Hepatocyte (in vitro differentiated cells): ENCODE results near the gene PPP1R27. TPM values are rescaled to one million over a fixed set of nuclear protein-coding genes. Genes with fewer than 3 reads are reported as not detected.

Experiments
- DNase-seq: peaks from one replicate; pipeline ENCODE4 v3.0.0-alpha.2; 2016; ENCODE audit warnings: low spot score
- H2AFZ ChIP-seq: fragments of 200-600 bp; sonication (generic); 2 replicates; pipeline ENCODE4 v1.6.0; 2016; ENCODE audit warnings: antibody characterized with exemption, mild to moderate bottlenecking
- H3K27ac ChIP-seq: fragments of 200-600 bp; sonication (generic); 2 replicates; pipeline ENCODE4 v1.5.1; 2016; ENCODE audit warnings: mild to moderate bottlenecking
- H3K27me3 ChIP-seq: fragments of 200-600 bp; sonication (generic); 2 replicates; pipeline ENCODE4 v1.6.1; 2016
- H3K36me3 ChIP-seq: fragments of 200-600 bp; sonication (generic); replicated peaks from 2 replicates; pipeline ENCODE4 v1.5.1; 2016; ENCODE audit warnings: low read depth; ENCODE audit not compliant: insufficient read depth
- H3K4me1 ChIP-seq: fragments of 200-600 bp; sonication (generic); 2 replicates; pipeline ENCODE4 v1.5.1; 2016; ENCODE audit warnings: mild to moderate bottlenecking, moderate library complexity; ENCODE audit not compliant: insufficient read depth
- H3K4me2 ChIP-seq: fragments of 200-600 bp; sonication (generic); 2 replicates; pipeline ENCODE4 v1.6.0; 2016
- H3K4me3 ChIP-seq: fragments of 200-600 bp; sonication (generic); 2 replicates; pipeline ENCODE4 v1.5.1; 2016; ENCODE audit warnings: mild to moderate bottlenecking
- H3K79me2 ChIP-seq: fragments of 200-600 bp; sonication (generic); 2 replicates; pipeline ENCODE4 v1.6.0; 2017; ENCODE audit warnings: mild to moderate bottlenecking
- H3K9me2 ChIP-seq: fragments of 200-600 bp; sonication (generic); replicated peaks from 2 replicates; pipeline ENCODE4 v1.6.0; 2017; ENCODE audit warnings: mild to moderate bottlenecking; ENCODE audit not compliant: insufficient read depth
- H3K9me3 ChIP-seq: fragments of 200-600 bp; sonication (generic); 2 replicates; pipeline ENCODE4 v1.5.1; 2016; ENCODE audit warnings: low read depth, mild to moderate bottlenecking
- H4K20me1 ChIP-seq: fragments of 200-600 bp; sonication (generic); 2 replicates; pipeline ENCODE4 v1.6.0; 2016; ENCODE audit warnings: mild to moderate bottlenecking; ENCODE audit not compliant: insufficient read depth, poor library complexity, severe bottlenecking
- EZH2 ChIP-seq: fragments of 200-600 bp; sonication (generic); IDR thresholded peaks from 2 replicates; pipeline ENCODE4 v1.6.1; 2016; ENCODE audit warnings: antibody characterized with exemption, mild to moderate bottlenecking, borderline replicate concordance
- EZH2phosphoT487 ChIP-seq: fragments of 200-600 bp; sonication (generic); IDR thresholded peaks from one replicate; pipeline ENCODE4 v1.6.1; 2018; ENCODE audit warnings: antibody characterized with exemption, mild to moderate bottlenecking, low read depth, moderate library complexity; ENCODE audit not compliant: unreplicated experiment, severe bottlenecking
- WGBS: methylation state at CpG from one replicate; pipeline ENCODE4 v1.1.6; 2016; ENCODE audit warnings: low lambda C conversion rate; ENCODE audit errors: missing lambda C conversion rate; 5-methylcytosine and 5-hydroxymethylcytosine counted together
- polyA plus RNA-seq: library from polyadenylated mRNA; unstranded; fragments of >200 nt; fragmentation: Nextera tagmentation; extraction: Ambion mirVana; gene quantifications from 2 replicates; pipeline ENCODE4 v1.2.1, GENCODE V29; 2016
- total RNA-seq: library from RNA; depleted of rRNA; stranded (reverse); fragments of >200 nt; gene quantifications from 2 replicates; pipeline ENCODE4 v1.2.3, GENCODE V29; 2014
- TF ChIP-seq, protein P1 (sequence below): fragments of 200-600 bp; sonication (generic); IDR thresholded peaks from 2 replicates; pipeline ENCODE4 v1.5.1; 2016; ENCODE audit warnings: antibody characterized with exemption, mild to moderate bottlenecking; ENCODE audit not compliant: poor library complexity

The PPP1R27 gene
- total and polyA plus RNA-seq, 2 experiments from 2014 or later, result 0.56 TPM; not detected in 1

GRCh38 chr17:81811705-81812570 lies 22.9 kb downstream of the PPP1R27 start:
- TF ChIP-seq EZH2phosphoT487 (no peak), EZH2 (no peak)
- TF ChIP-seq, protein P1, sequence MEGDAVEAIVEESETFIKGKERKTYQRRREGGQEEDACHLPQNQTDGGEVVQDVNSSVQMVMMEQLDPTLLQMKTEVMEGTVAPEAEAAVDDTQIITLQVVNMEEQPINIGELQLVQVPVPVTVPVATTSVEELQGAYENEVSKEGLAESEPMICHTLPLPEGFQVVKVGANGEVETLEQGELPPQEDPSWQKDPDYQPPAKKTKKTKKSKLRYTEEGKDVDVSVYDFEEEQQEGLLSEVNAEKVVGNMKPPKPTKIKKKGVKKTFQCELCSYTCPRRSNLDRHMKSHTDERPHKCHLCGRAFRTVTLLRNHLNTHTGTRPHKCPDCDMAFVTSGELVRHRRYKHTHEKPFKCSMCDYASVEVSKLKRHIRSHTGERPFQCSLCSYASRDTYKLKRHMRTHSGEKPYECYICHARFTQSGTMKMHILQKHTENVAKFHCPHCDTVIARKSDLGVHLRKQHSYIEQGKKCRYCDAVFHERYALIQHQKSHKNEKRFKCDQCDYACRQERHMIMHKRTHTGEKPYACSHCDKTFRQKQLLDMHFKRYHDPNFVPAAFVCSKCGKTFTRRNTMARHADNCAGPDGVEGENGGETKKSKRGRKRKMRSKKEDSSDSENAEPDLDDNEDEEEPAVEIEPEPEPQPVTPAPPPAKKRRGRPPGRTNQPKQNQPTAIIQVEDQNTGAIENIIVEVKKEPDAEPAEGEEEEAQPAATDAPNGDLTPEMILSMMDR, result no peak
- Histone ChIP-seq H4K20me1 (no peaks in the 10 kb centered on the region), H3K27ac (no peak overlapping the region), H3K4me1 (peaks cover 13% of the 10 kb centered on the region), H3K79me2 (no peaks in the 10 kb centered on the region), H3K9me3 (no peaks in the 10 kb centered on the region), H3K4me3 (no peak overlapping the region), H3K9me2 (no peaks in the 10 kb centered on the region), H3K27me3 (peaks cover 12% of the 10 kb centered on the region), H2AFZ (no peak overlapping the region), H3K4me2 (no peak overlapping the region), H3K36me3 (no peaks in the 10 kb centered on the region)
- WGBS, result 90% methylated on average over 18 of the region's 24 CpGs
- no peak for DNase-seq

DNA sequence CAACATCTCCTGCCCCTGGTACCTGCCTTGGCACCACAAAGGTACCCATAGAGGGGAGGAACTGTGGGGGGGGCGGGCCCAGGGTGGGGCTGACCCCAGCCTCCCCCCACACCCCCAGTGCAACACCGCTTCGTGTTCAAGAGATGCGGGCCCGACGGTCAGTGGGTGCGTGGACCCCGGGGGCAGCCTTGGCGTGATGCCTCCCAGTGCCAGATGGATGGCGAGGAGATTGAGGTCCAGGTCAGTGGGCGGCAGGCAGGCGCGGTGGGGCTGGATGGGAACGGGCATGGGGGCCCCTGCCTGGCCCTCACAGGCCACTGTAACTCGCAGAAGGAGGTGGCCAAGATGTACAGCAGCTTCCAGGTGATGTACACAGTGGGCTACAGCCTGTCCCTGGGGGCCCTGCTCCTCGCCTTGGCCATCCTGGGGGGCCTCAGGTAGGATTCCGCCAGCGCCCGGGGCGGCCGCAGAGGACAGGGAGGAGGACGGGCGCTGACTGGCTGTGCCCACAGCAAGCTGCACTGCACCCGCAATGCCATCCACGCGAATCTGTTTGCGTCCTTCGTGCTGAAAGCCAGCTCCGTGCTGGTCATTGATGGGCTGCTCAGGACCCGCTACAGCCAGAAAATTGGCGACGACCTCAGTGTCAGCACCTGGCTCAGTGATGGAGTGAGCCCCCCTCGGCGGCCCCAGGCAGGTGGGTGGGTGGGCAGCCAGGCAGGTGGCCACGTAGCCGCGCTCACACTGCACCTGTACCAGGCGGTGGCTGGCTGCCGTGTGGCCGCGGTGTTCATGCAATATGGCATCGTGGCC lies 23.8 kb downstream of the PPP1R27 start:
- no peak for DNase-seq
- Histone ChIP-seq H2AFZ (no peak overlapping the region), H4K20me1 (no peaks in the 10 kb centered on the region), H3K36me3 (no peaks in the 10 kb centered on the region), H3K4me1 (peaks cover 12% of the 10 kb centered on the region), H3K79me2 (no peaks in the 10 kb centered on the region), H3K9me3 (no peaks in the 10 kb centered on the region), H3K9me2 (no peaks in the 10 kb centered on the region), H3K4me3 (no peak overlapping the region), H3K4me2 (no peak overlapping the region), H3K27ac (no peak overlapping the region), H3K27me3 (peaks cover 21% of the 10 kb centered on the region)
- TF ChIP-seq, protein P1, result no peak
- TF ChIP-seq EZH2, result no peak
- TF ChIP-seq EZH2phosphoT487, result no peak
- 90% methylated on average over 33 of the region's 42 CpGs for WGBS

DNA sequence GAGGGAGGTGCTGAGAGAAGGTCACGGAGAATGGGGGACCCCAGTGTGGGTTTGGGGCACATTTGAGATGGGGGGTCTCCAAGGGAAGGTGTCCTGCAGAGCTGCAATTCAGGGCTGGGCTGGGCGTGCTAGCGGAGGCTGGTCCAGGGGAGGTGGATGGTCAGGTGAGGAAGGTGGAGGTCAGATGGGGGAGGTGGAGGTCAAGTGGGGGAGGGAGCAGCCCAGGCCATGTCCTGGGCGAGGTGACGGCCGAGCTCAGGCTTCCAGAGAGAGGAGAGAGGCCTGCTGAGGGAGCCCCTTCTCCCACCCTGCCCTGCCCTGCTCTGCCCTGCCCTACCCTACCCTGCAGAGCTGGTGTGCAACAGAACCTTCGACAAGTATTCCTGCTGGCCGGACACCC lies 24.4 kb downstream of the PPP1R27 start:
- WGBS, result 98% methylated on average over 5 of the region's 8 CpGs
- TF ChIP-seq EZH2, result no peak
- no peak for TF ChIP-seq EZH2phosphoT487
- TF ChIP-seq, protein P1, result no peak
- Histone ChIP-seq H3K27me3 (peaks cover 27% of the 10 kb centered on the region), H3K9me2 (no peaks in the 10 kb centered on the region), H3K27ac (no peak overlapping the region), H2AFZ (no peak overlapping the region), H4K20me1 (no peaks in the 10 kb centered on the region), H3K9me3 (no peaks in the 10 kb centered on the region), H3K36me3 (no peaks in the 10 kb centered on the region), H3K4me3 (no peak overlapping the region), H3K4me2 (no peak overlapping the region), H3K4me1 (peaks cover 7% of the 10 kb centered on the region), H3K79me2 (no peaks in the 10 kb centered on the region)
- no peak for DNase-seq
